A549 (cell line): Measurements from ENCODE around the gene VSIR. TPM values are rescaled to one million over a fixed set of nuclear protein-coding genes. Genes with fewer than 3 reads are reported as not detected.

ENCODE experiments used
- ATAC-seq, 2 experiments: fragments of 200-7000 bp in 1 of 2; fragments of >200 bp in 1 of 2; cut with Nextera tagmentation in 1 of 2; cut with Tn5 transposase in 1 of 2; 3 replicates each; pipeline versions ENCODE4 v1.8.0 to v1.9.1; 2018 to 2020; ENCODE audit warnings: mild to moderate bottlenecking in 1 of 2, moderate library complexity in 1 of 2
- CTCF ChIA-PET: fragments of 300-600 bp; sonication (Branson Sonifier 250); formaldehyde crosslinking; extraction: SDS; loops from one replicate; lab custom pipeline; 2021; ENCODE audit warnings: antibody characterized with exemption, inconsistent platforms; lab: Yijun Ruan, JAX
- POLR2A ChIA-PET: fragments of 350-600 bp; formaldehyde crosslinking; extraction: SDS; loops from one replicate; lab custom pipeline; 2021; ENCODE audit warnings: antibody characterized with exemption, inconsistent platforms; lab: Yijun Ruan, JAX
- DNase-seq, 2 experiments: peaks; one replicate each; pipeline versions ENCODE4 v3.0.0 to v3.0.0-alpha.2; 2011 to 2016; ENCODE audit warnings: low read depth in 1 of 2, low spot score in 1 of 2
- FAIRE-seq: peaks from 2 replicates; lab custom pipeline; 2011; peaks lifted over from hg19 to GRCh38; lab: Jason Lieb, UNC
- H3K27ac ChIP-seq, 2 experiments: fragments of >200 bp; sonication (Bioruptor Twin); formaldehyde crosslinking; 3 replicates each; pipeline ENCODE4 v1.5.1; 2016 to 2017
- H3K4me1 ChIP-seq: fragments of >200 bp; sonication (Bioruptor Twin); formaldehyde crosslinking; 3 replicates; pipeline ENCODE4 v1.6.1; 2016
- H3K4me2 ChIP-seq: fragments of >200 bp; sonication (Bioruptor Twin); formaldehyde crosslinking; 3 replicates; pipeline ENCODE4 v1.6.1; 2016
- H3K4me3 ChIP-seq: fragments of >200 bp; sonication (Bioruptor Twin); formaldehyde crosslinking; 3 replicates; pipeline ENCODE4 v1.5.1; 2016
- H3K9me3 ChIP-seq: fragments of >200 bp; sonication (Bioruptor Twin); formaldehyde crosslinking; 3 replicates; pipeline ENCODE4 v1.6.1; 2016
- CHD4 ChIP-seq: fragments of 200-600 bp; sonication (generic); IDR thresholded peaks from 2 replicates; pipeline ENCODE4 v1.6.1; 2016; ENCODE audit warnings: antibody characterized with exemption, mild to moderate bottlenecking, borderline replicate concordance
- E2F6 ChIP-seq: IDR thresholded peaks from 2 replicates; pipeline ENCODE4 v1.6.1; 2012; ENCODE audit warnings: low read depth, borderline replicate concordance
- EHF ChIP-seq: fragments of 250-450 bp; sonication (Bioruptor Pico); IDR thresholded peaks from 2 replicates; pipeline ENCODE4 v1.5.0; 2020; ENCODE audit warnings: mild to moderate bottlenecking
- ELK1 ChIP-seq: fragments of 150-350 bp; IDR thresholded peaks from 2 replicates; pipeline ENCODE4 v1.6.1; 2014; ENCODE audit warnings: low read depth, mild to moderate bottlenecking, low read length
- ESRRA ChIP-seq: fragments of 150-350 bp; IDR thresholded peaks from 2 replicates; pipeline ENCODE4 v1.6.1; 2014; ENCODE audit warnings: mild to moderate bottlenecking, low read length, borderline replicate concordance
- FOSB ChIP-seq: fragments of 250-450 bp; sonication (Bioruptor Pico); IDR thresholded peaks from 2 replicates; pipeline ENCODE4 v1.5.0; 2020; ENCODE audit warnings: mild to moderate bottlenecking, moderate library complexity
- FOSL2 ChIP-seq, 2 experiments: fragments of 450-650 bp in 1 of 2; fragments of >200 bp in 1 of 2; sonication (Bioruptor Twin) in 1 of 2; formaldehyde crosslinking; IDR thresholded peaks; 2 replicates each; pipeline versions ENCODE4 v1.5.0 to v1.6.1; 2016 to 2020; ENCODE audit warnings: mild to moderate bottlenecking in 1 of 2, moderate library complexity in 1 of 2
- FOXS1 ChIP-seq: fragments of 250-450 bp; sonication (Bioruptor Pico); IDR thresholded peaks from 2 replicates; pipeline ENCODE4 v1.5.0; 2020; ENCODE audit warnings: mild to moderate bottlenecking, moderate library complexity
- HDAC2 ChIP-seq: fragments of 200-600 bp; sonication (generic); IDR thresholded peaks from 2 replicates; pipeline ENCODE4 v1.6.1; 2016
- HES2 ChIP-seq: fragments of >200 bp; sonication (Bioruptor Twin); formaldehyde crosslinking; IDR thresholded peaks from 2 replicates; pipeline ENCODE4 v1.6.1; 2016
- HEYL ChIP-seq: fragments of 250-450 bp; sonication (Bioruptor Pico); IDR thresholded peaks from 2 replicates; pipeline ENCODE4 v1.8.0; 2021; ENCODE audit warnings: mild to moderate bottlenecking, moderate library complexity
- HOXA7 ChIP-seq: fragments of 250-450 bp; sonication (Bioruptor Pico); IDR thresholded peaks from 2 replicates; pipeline ENCODE4 v1.5.0; 2020; ENCODE audit warnings: mild to moderate bottlenecking, moderate library complexity
- HOXB13 ChIP-seq: fragments of 250-450 bp; sonication (Bioruptor Pico); IDR thresholded peaks from 2 replicates; pipeline ENCODE4 v1.5.0; 2020; ENCODE audit warnings: low read depth, mild to moderate bottlenecking, moderate library complexity
- HOXB5 ChIP-seq: fragments of 250-450 bp; sonication (Bioruptor Pico); IDR thresholded peaks from 2 replicates; pipeline ENCODE4 v1.5.0; 2020; ENCODE audit warnings: mild to moderate bottlenecking, moderate library complexity
- JUNB ChIP-seq: fragments of >200 bp; sonication (Bioruptor Twin); formaldehyde crosslinking; IDR thresholded peaks from 2 replicates; pipeline ENCODE4 v1.6.1; 2016
- KDM1A ChIP-seq: fragments of 200-600 bp; sonication (generic); IDR thresholded peaks from 2 replicates; pipeline ENCODE4 v1.6.1; 2016; ENCODE audit warnings: low read depth, mild to moderate bottlenecking
- MAFK ChIP-seq: fragments of 450-650 bp; IDR thresholded peaks from 2 replicates; pipeline ENCODE4 v1.6.1; 2014; ENCODE audit not compliant: partially characterized antibody
- NPAS2 ChIP-seq: fragments of 250-450 bp; sonication (Bioruptor Pico); IDR thresholded peaks from 2 replicates; pipeline ENCODE4 v1.8.0; 2022; ENCODE audit warnings: mild to moderate bottlenecking, moderate library complexity, borderline replicate concordance
- NR3C1 ChIP-seq: fragments of >200 bp; sonication (Bioruptor Twin); formaldehyde crosslinking; IDR thresholded peaks from 3 replicates; pipeline ENCODE4 v1.6.1; 2017
- PHF8 ChIP-seq: fragments of 200-600 bp; sonication (generic); IDR thresholded peaks from 2 replicates; pipeline ENCODE4 v1.6.1; 2016; ENCODE audit warnings: low read depth, mild to moderate bottlenecking, antibody characterized with exemption, moderate library complexity, borderline replicate concordance
- POLR2A ChIP-seq: IDR thresholded peaks from 2 replicates; pipeline ENCODE4 v1.6.1; 2012; ENCODE audit warnings: mild to moderate bottlenecking, low read length
- RAD21 ChIP-seq, 2 experiments: fragments of >200 bp in 1 of 2; sonication (Bioruptor Twin) in 1 of 2; formaldehyde crosslinking in 1 of 2; IDR thresholded peaks in 1 of 2; conservative IDR thresholded peaks in 1 of 2; 2 replicates in 1 of 2; 3 replicates in 1 of 2; pipeline ENCODE4 v1.6.1; 2012 to 2018; ENCODE audit warnings: inconsistent platforms in 1 of 2
- RARB ChIP-seq: fragments of 250-450 bp; sonication (Bioruptor Pico); IDR thresholded peaks from 2 replicates; pipeline ENCODE4 v1.8.0; 2021; ENCODE audit warnings: mild to moderate bottlenecking, moderate library complexity
- RCOR1 ChIP-seq: fragments of 150-350 bp; IDR thresholded peaks from 2 replicates; pipeline ENCODE4 v1.6.1; 2014; ENCODE audit warnings: antibody characterized with exemption, low read length, low read depth
- RFX5 ChIP-seq: fragments of 450-650 bp; IDR thresholded peaks from 2 replicates; pipeline ENCODE4 v1.7.1; 2014; ENCODE audit warnings: antibody characterized with exemption, mild to moderate bottlenecking, moderate library complexity
- RNF2 ChIP-seq: fragments of 200-600 bp; sonication (generic); IDR thresholded peaks from 2 replicates; pipeline ENCODE4 v1.6.1; 2016; ENCODE audit warnings: low read depth, mild to moderate bottlenecking, antibody characterized with exemption, moderate library complexity, borderline replicate concordance
- SMC3 ChIP-seq: fragments of >200 bp; sonication (Bioruptor Twin); formaldehyde crosslinking; IDR thresholded peaks from 3 replicates; pipeline ENCODE4 v1.6.1; 2018; ENCODE audit warnings: inconsistent platforms
- SREBF2 ChIP-seq: fragments of 450-650 bp; IDR thresholded peaks from 2 replicates; pipeline ENCODE4 v1.6.1; 2014; ENCODE audit warnings: mild to moderate bottlenecking, moderate library complexity
- TP53 ChIP-seq: fragments of 250-450 bp; sonication (Bioruptor Pico); IDR thresholded peaks from 2 replicates; pipeline ENCODE4 v1.5.0; 2021; ENCODE audit warnings: mild to moderate bottlenecking, moderate library complexity
- USF2 ChIP-seq: fragments of 450-650 bp; IDR thresholded peaks from 2 replicates; pipeline ENCODE4 v1.6.1; 2014; ENCODE audit warnings: antibody characterized with exemption
- ZC3H11A ChIP-seq: fragments of 450-650 bp; IDR thresholded peaks from 2 replicates; pipeline ENCODE4 v1.6.1; 2014; ENCODE audit warnings: antibody characterized with exemption, mild to moderate bottlenecking
- ZNF302 ChIP-seq: fragments of 250-450 bp; sonication (Bioruptor Pico); IDR thresholded peaks from 2 replicates; pipeline ENCODE4 v1.9.0; 2021; ENCODE audit warnings: inconsistent platforms, mild to moderate bottlenecking, moderate library complexity
- ZSCAN20 ChIP-seq: fragments of 250-450 bp; sonication (Bioruptor Pico); IDR thresholded peaks from 2 replicates; pipeline ENCODE4 v1.8.0; 2022; ENCODE audit warnings: mild to moderate bottlenecking, moderate library complexity
- WGBS: methylation state at CpG from one replicate; pipeline ENCODE4 v1.1.6; 2017; ENCODE audit errors: missing lambda C conversion rate; 5-methylcytosine and 5-hydroxymethylcytosine counted together
- polyA plus RNA-seq, 4 experiments: library from polyadenylated mRNA; depleted of rRNA in 3 of 4; stranded (reverse); fragments of >200 nt; fragmentation: RNase III in 1 of 4; extraction: RNeasy Plus Mini Kit Qiagen cat#74134 plus additional on column Dnase treatment in 1 of 4; gene quantifications; 2 replicates in 3 of 4; 3 replicates in 1 of 4; pipeline ENCODE4 v1.2.3, GENCODE V29; 2011 to 2017

The VSIR gene
- polyA plus RNA-seq, 2 of the 4 experiments (the other 2 are of a cell fraction), result 15.5 to 18.5 TPM

- H3K27ac ChIP-seq, result peak overlapping the region; percentile 98 to 99
- TF ChIP-seq FOSB (CRISPR knock-in tag) (no peak; the same call in 1 of the 2 replicates), KDM1A (no peak), RAD21 (conservative IDR thresholded peaks at IDR 0.05 in 1 of 2, IDR thresholded peaks at IDR 0.05 in 1 of 2) (no peak), HES2 (no peak), EHF (CRISPR knock-in tag) (0 out of 2 replicates have a peak, but pooled peaks have one; percentile 48), HOXB5 (CRISPR knock-in tag) (peak; percentile 98), RFX5 (no peak), TP53 (CRISPR knock-in tag) (no peak), ZNF302 (CRISPR knock-in tag) (peak; percentile 60; the same call in 1 of the 2 replicates), E2F6 (no peak), HOXB13 (peak; percentile 84), CHD4 (no peak), FOSL2 (IDR thresholded peaks at IDR 0.05) (no peak), FOSL2 (CRISPR knock-in tag; IDR thresholded peaks at IDR 0.05) (no peak), RNF2 (no peak), MAFK (peak; percentile 20), FOXS1 (CRISPR knock-in tag) (no peak), HDAC2 (no peak), ZC3H11A (no peak), PHF8 (no peak), JUNB (no peak), ZSCAN20 (no peak), HEYL (CRISPR knock-in tag) (no peak), SMC3 (no peak), USF2 (no peak)
- peaks cover 91% of the 10 kb centered on the region for H3K4me1 ChIP-seq
- 2% methylated on average over 9 of the region's 10 CpGs for WGBS
- no peak for FAIRE-seq
- CTCF ChIA-PET, result interaction anchor here (0.9 to 4.7 kb wide), 16 partner anchors 8 to 452 kb away, joined by 3 to 22 read pairs (median 6); partner anchors contain the start of gene SLC29A3
- H3K4me2 ChIP-seq, result peak overlapping the region; percentile 92
- DNase-seq, result peak; percentile 32 to 86
- POLR2A ChIA-PET, result interaction anchor here (1.1 to 2.0 kb wide), 7 partner anchors 39 to 909 kb away, joined by 3 to 10 read pairs (median 3); partner anchors contain the start of gene PSAP
- no peaks in the 10 kb centered on the region for H3K9me3 ChIP-seq
- peak; percentile 37 to 54 for ATAC-seq
- H3K4me3 ChIP-seq, result no peak overlapping the region
These were observed 5.8 kb downstream of the VSIR start for GRCh38 chr10:71767420-71768035.

- Histone ChIP-seq H3K9me3 (no peaks in the 10 kb centered on the region), H3K27ac (peak overlapping the region; percentile 98 to 99), H3K4me1 (peaks cover 89% of the 10 kb centered on the region), H3K4me2 (peak overlapping the region; percentile 92), H3K4me3 (no peak overlapping the region)
- 0% methylated on average over 9 of the region's 10 CpGs for WGBS
- ChIA-PET CTCF (interaction anchor here (0.6 to 4.7 kb wide), 17 partner anchors 9 to 558 kb away, joined by 3 to 22 read pairs (median 4); partner anchors contain the start of gene SLC29A3), POLR2A (interaction anchor here (0.8 to 2.0 kb wide), 8 partner anchors 14 to 909 kb away, joined by 3 to 10 read pairs (median 3); partner anchors contain the start of gene PSAP)
- peak; percentile 85 to 98 for DNase-seq
- peak; percentile 51 for FAIRE-seq
- ATAC-seq, result peak; percentile 81 to 88
- TF ChIP-seq SREBF2 (no peak), POLR2A (no peak), E2F6 (peak; percentile 83), NPAS2 (CRISPR knock-in tag) (no peak), ELK1 (no peak), USF2 (no peak), RCOR1 (peak; percentile 81), FOXS1 (CRISPR knock-in tag) (no peak), ZSCAN20 (no peak), ESRRA (peak; percentile 91), NR3C1 (no peak), HOXA7 (no peak), RARB (CRISPR knock-in tag) (peak; percentile 98)
These were observed 6.5 kb downstream of the VSIR start for GRCh38 chr10:71766717-71767419.
